Nephron (organoid): Measurements from ENCODE around the gene NPW.
A peak's percentile ranks its signal among the peaks of the same experiment; 100 is the strongest.

Source experiments
- H3K27ac Mint-ChIP-seq, 3 experiments: 2 replicates each; pipeline ENCODE4 v1.8.0; 2020; ENCODE audit warnings: mixed read lengths in 3 of 3, mild to moderate bottlenecking in 2 of 3, moderate library complexity in 1 of 3
- H3K27me3 Mint-ChIP-seq: 2 replicates; pipeline ENCODE4 v1.8.0; 2021; ENCODE audit warnings: low read depth, mild to moderate bottlenecking, moderate library complexity, mixed read lengths
- H3K36me3 Mint-ChIP-seq: 2 replicates; pipeline ENCODE4 v1.8.0; 2020; ENCODE audit warnings: low read depth, mixed read lengths
- H3K4me1 Mint-ChIP-seq: 2 replicates; pipeline ENCODE4 v1.8.0; 2020; ENCODE audit warnings: mixed read lengths
- H3K4me3 Mint-ChIP-seq, 3 experiments: 2 replicates each; pipeline ENCODE4 v1.8.0; 2020; ENCODE audit warnings: mild to moderate bottlenecking in 3 of 3, mixed read lengths in 3 of 3, moderate library complexity in 2 of 3
- H3K9me3 Mint-ChIP-seq: 2 replicates; pipeline ENCODE4 v1.8.0; 2020; ENCODE audit warnings: mixed read lengths
- TF ChIP-seq, protein P1 (sequence below), 3 experiments: fragments of 200-600 bp; sonication (generic); IDR thresholded peaks; one replicate each; pipeline ENCODE4 v1.5.0; 2021; ENCODE audit warnings: antibody characterized with exemption in 3 of 3; ENCODE audit not compliant: unreplicated experiment in 3 of 3

The NPW gene

DNA sequence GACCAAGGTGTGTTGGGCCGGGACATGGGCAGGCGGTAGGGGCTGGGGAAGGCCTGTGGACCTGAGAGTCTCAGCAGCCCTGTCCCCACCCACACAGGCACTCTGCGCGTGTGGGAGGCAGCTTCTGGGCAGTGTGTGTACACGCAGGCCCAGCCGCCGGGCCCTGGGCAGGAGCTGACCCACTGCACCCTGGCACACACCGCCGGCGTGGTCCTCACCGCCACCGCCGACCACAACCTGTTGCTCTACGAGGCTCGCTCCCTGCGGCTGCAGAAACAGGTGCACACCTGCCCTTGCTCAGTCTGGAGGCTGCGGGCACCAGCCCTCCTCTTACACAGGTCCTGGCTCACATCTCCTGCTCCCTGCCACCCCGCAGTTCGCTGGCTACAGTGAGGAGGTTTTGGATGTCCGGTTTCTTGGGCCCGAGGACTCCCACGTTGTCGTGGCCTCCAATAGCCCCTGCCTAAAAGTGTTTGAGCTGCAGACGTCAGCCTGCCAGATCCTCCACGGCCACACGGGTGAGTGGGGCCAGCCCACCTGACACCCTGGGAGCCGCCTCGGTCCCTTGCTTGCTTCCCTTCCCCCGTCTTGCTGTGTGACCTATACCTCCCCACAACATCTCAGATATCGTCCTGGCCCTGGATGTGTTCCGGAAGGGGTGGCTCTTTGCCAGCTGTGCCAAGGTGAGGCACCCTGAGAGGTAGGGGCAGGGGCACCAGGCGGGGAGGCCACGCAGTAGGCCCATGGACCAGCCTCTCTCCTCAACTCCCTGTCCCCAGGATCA lies 44.0 kb upstream of the NPW start:
- Mint-ChIP-seq H3K4me1 (peaks cover 14% of the 10 kb centered on the region), H3K36me3 (peaks cover 3% of the 10 kb centered on the region), H3K27ac (no peak overlapping the region), H3K4me3 (peak overlapping the region in 2 of 3 experiments; percentile 51 to 65), H3K27me3 (peaks cover 26% of the 10 kb centered on the region), H3K9me3 (no peaks in the 10 kb centered on the region)
- TF ChIP-seq, protein P1, sequence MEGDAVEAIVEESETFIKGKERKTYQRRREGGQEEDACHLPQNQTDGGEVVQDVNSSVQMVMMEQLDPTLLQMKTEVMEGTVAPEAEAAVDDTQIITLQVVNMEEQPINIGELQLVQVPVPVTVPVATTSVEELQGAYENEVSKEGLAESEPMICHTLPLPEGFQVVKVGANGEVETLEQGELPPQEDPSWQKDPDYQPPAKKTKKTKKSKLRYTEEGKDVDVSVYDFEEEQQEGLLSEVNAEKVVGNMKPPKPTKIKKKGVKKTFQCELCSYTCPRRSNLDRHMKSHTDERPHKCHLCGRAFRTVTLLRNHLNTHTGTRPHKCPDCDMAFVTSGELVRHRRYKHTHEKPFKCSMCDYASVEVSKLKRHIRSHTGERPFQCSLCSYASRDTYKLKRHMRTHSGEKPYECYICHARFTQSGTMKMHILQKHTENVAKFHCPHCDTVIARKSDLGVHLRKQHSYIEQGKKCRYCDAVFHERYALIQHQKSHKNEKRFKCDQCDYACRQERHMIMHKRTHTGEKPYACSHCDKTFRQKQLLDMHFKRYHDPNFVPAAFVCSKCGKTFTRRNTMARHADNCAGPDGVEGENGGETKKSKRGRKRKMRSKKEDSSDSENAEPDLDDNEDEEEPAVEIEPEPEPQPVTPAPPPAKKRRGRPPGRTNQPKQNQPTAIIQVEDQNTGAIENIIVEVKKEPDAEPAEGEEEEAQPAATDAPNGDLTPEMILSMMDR (IDR thresholded peaks at IDR 0.05; ENCODE audit: unreplicated experiment in 3 of 3): no peak

DNA sequence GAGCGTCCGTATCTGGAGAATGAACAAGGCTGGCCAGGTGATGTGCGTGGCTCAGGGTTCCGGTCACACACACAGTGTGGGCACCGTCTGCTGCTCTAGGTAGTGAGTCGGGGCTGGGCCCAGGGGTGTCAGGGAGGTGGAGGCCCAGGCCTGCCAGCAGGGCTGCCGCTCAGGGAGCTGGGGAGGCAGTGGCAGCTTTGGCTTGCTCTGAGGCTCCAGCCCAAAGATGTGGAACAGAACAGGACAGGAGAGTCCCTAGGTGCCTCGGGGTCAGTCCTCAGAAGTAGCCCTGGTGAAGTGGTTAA lies 43.4 kb upstream of the NPW start:
- H3K4me1 Mint-ChIP-seq: peaks cover 14% of the 10 kb centered on the region
- H3K27me3 Mint-ChIP-seq: peaks cover 32% of the 10 kb centered on the region
- no peak overlapping the region for H3K27ac Mint-ChIP-seq
- TF ChIP-seq, protein P1 (IDR thresholded peaks at IDR 0.05; ENCODE audit: unreplicated experiment in 3 of 3): no peak
- H3K9me3 Mint-ChIP-seq: no peaks in the 10 kb centered on the region
- H3K36me3 Mint-ChIP-seq: peaks cover 3% of the 10 kb centered on the region
- H3K4me3 Mint-ChIP-seq: no peak overlapping the region

DNA sequence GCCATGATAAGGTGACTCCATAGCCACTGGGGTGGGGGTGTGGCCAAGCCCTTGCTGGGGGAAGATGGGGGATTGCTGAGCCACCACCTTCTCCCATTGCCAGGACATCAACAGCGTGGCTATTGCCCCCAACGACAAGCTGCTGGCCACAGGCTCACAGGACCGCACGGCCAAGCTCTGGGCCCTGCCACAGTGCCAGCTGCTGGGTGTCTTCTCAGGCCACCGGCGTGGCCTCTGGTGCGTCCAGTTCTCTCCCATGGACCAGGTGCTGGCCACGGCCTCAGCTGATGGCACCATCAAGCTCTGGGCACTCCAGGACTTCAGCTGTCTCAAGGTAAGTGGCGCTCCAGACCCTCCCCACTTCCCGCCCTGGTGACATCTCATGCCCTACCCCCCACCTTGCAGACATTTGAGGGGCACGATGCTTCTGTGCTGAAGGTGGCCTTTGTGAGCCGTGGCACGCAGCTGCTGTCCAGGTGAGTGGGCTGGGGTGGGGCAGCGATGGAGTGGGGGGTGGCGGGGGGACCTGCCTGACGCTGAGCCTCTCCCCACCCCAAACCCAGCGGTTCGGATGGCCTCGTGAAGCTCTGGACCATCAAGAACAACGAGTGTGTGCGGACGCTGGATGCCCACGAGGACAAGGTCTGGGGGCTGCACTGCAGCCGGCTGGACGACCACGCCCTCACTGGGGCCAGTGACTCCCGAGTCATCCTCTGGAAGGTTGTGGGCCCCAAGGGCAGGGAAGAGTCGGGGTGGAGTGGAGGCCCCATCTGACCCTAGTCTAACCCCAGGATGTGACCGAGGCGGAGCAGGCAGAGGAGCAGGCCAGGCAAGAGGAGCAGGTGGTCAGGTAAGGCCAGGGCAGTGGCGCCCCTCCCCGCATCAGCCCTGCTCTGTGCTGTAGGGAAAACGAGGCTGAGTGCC lies 42.4 kb upstream of the NPW start:
- Mint-ChIP-seq H3K4me3 (no peak overlapping the region), H3K36me3 (peaks cover 3% of the 10 kb centered on the region), H3K9me3 (no peaks in the 10 kb centered on the region), H3K4me1 (peaks cover 14% of the 10 kb centered on the region), H3K27me3 (peaks cover 39% of the 10 kb centered on the region), H3K27ac (no peak overlapping the region)
- TF ChIP-seq, protein P1 (IDR thresholded peaks at IDR 0.05; ENCODE audit: unreplicated experiment in 3 of 3): no peak

DNA sequence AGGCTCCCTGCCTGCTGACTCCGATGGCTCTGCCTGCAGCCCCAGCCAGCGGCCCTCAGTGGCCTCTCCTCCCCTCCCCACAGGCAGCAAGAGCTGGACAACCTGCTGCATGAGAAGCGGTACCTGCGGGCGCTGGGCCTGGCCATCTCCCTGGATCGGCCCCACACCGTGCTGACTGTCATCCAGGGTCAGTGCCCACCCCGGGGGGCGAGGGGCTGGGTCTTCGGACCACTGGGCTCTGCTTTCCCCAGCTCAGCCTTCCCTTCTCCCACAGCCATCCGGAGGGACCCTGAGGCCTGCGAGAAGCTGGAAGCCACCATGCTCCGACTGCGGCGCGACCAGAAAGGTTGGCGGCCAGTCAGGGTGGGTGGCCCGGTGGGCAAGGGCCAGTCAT lies 41.7 kb upstream of the NPW start:
- H3K27me3 Mint-ChIP-seq: peaks cover 45% of the 10 kb centered on the region
- H3K4me1 Mint-ChIP-seq: peaks cover 16% of the 10 kb centered on the region

DNA sequence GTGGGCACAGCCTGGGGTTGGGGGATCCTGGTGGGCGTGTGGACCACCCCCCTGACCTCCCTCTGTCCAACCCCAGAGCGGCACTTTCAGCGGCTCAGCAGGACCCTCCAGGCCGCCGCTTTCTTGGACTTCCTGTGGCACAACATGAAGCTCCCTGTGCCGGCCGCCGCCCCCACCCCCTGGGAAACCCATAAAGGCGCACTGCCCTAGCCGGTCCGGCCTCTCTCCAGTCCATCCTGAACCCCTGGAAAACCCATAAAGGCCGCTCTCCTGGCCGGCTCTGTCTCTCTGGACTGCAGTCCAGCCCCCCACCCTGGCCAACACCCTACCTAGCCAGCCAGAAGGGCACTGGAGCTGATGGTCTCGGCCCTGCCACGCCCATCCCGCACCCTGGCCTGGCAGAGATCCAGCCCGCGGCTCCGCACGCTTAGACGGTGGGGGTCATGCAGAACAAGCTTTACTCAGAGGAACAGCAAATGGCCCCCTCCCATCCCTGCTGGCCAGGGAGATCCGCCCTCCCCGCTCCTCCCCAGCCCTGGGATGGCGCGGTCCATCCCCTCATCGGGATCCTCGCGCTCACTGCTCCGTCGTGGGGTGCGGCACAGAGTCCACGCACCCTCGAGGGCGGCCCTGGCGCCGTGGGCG lies 41.0 kb upstream of the NPW start:
- Mint-ChIP-seq H3K4me3 (no peak overlapping the region), H3K9me3 (no peaks in the 10 kb centered on the region), H3K4me1 (peaks cover 18% of the 10 kb centered on the region), H3K27ac (no peak overlapping the region), H3K36me3 (peaks cover 3% of the 10 kb centered on the region), H3K27me3 (peaks cover 51% of the 10 kb centered on the region)
- TF ChIP-seq, protein P1 (IDR thresholded peaks at IDR 0.05; ENCODE audit: unreplicated experiment in 3 of 3): no peak

More for the DNA sequence above, 41.7 kb upstream of the NPW start:
- Mint-ChIP-seq H3K27ac (no peak overlapping the region), H3K4me3 (no peak overlapping the region), H3K9me3 (no peaks in the 10 kb centered on the region), H3K36me3 (peaks cover 3% of the 10 kb centered on the region)
- TF ChIP-seq, protein P1 (IDR thresholded peaks at IDR 0.05; ENCODE audit: unreplicated experiment in 3 of 3): no peak
